Fibroblast of lung (primary cell): Measurements from ENCODE around the gene CEP128.

Experiments
- EZH2 ChIP-seq: IDR thresholded peaks from 2 replicates; pipeline ENCODE4 v1.5.1; 2012; ENCODE audit warnings: low read length, control low read depth, mild to moderate bottlenecking; ENCODE audit errors: missing control alignments
- TF ChIP-seq, protein P1 (sequence below), 2 donors: IDR thresholded peaks in 1 of 2; conservative IDR thresholded peaks in 1 of 2; 1 replicate in 1 of 2; 2 replicates in 1 of 2; pipeline ENCODE4 v1.5.1; 2011 to 2012; ENCODE audit warnings: low read length in 2 of 2, control low read depth in 1 of 2, inconsistent platforms in 1 of 2, low read depth in 1 of 2, mild to moderate bottlenecking in 1 of 2

DNA sequence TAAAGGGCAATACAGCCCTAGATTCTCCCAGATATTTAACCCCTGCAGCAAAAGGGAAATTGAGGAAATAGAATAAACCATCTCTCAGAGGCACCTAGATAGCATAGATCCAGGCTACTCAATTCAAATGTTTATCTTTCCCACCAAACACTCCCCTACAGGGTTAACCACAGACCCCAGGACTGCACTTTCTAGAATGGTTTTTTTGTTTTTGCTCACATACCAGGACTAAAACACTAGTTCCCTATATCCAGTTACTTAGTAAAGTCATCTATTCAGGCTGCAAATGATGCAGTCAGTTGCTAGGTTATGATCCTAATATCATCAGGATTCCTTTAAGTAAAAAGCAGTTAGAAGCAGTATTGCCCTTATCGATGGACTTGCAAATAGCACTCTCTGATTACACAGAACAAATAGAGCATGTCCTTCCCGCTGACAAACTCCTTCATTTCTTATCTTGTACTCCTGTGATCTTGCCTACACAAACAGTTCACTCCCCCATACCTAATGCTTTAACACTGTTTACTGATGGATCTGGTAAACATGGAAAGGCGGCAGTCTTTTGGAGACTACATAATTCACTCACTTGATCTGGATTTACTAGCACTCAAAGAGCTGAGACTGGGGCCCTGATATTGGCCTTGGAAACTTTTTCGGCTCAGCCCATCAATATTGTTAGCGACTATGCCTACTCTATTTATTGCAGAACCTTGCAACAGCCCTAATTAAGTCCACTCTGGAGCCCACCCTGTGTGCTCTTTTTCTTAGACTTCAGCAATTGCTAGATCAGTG is 473.0 kb downstream of the CEP128 start:
- TF ChIP-seq, protein P1, sequence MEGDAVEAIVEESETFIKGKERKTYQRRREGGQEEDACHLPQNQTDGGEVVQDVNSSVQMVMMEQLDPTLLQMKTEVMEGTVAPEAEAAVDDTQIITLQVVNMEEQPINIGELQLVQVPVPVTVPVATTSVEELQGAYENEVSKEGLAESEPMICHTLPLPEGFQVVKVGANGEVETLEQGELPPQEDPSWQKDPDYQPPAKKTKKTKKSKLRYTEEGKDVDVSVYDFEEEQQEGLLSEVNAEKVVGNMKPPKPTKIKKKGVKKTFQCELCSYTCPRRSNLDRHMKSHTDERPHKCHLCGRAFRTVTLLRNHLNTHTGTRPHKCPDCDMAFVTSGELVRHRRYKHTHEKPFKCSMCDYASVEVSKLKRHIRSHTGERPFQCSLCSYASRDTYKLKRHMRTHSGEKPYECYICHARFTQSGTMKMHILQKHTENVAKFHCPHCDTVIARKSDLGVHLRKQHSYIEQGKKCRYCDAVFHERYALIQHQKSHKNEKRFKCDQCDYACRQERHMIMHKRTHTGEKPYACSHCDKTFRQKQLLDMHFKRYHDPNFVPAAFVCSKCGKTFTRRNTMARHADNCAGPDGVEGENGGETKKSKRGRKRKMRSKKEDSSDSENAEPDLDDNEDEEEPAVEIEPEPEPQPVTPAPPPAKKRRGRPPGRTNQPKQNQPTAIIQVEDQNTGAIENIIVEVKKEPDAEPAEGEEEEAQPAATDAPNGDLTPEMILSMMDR (conservative IDR thresholded peaks at IDR 0.05 in 1 of 2, IDR thresholded peaks at IDR 0.05 in 1 of 2; ENCODE audit: low read depth in 1 of 2, low read length in 2 of 2), result no peak
- TF ChIP-seq EZH2, result no peak
